HepG2 (cell line): ENCODE measurements around the gene CLDN7. TPM values are rescaled to one million over a fixed set of nuclear protein-coding genes. Genes with fewer than 3 reads are reported as not detected.

Experiments used
- DNMT3B ChIP-seq: conservative IDR thresholded peaks from 2 replicates; pipeline ENCODE4 v1.6.1; 2016; ENCODE audit warnings: missing biosample characterization, control low read depth
- ELF1 ChIP-seq: sonication (generic); formaldehyde crosslinking; IDR thresholded peaks from 2 replicates; pipeline ENCODE4 v1.4.0; 2020; ENCODE audit warnings: missing genetic modification reagents
- HNRNPLL ChIP-seq: fragments of 200-400 bp; formaldehyde crosslinking; IDR thresholded peaks from 2 replicates; pipeline ENCODE4 v1.6.1; 2017; ENCODE audit warnings: mild to moderate bottlenecking, low read depth, low read length; ENCODE audit not compliant: poor library complexity, severe bottlenecking
- HOXA3 ChIP-seq: sonication (generic); formaldehyde crosslinking; IDR thresholded peaks from 2 replicates; pipeline ENCODE4 v1.5.0; 2020; ENCODE audit warnings: missing genetic modification reagents
- KLF16 ChIP-seq, 2 experiments: sonication (generic) in 1 of 2; formaldehyde crosslinking in 1 of 2; IDR thresholded peaks; 2 replicates each; pipeline versions ENCODE4 v1.6.1 to v1.8.0; 2016 to 2023; ENCODE audit warnings: missing genetic modification reagents in 2 of 2, missing compliant biosample characterization in 1 of 2
- MED8 ChIP-seq: sonication (generic); formaldehyde crosslinking; IDR thresholded peaks from 2 replicates; pipeline ENCODE4 v1.8.1; 2023; ENCODE audit warnings: mild to moderate bottlenecking, missing genetic modification reagents; ENCODE audit not compliant: insufficient replicate concordance
- NR1H2 ChIP-seq: sonication (generic); formaldehyde crosslinking; IDR thresholded peaks from 2 replicates; pipeline ENCODE4 v1.8.1; 2022; ENCODE audit warnings: low read depth, missing genetic modification reagents, borderline replicate concordance
- NRL ChIP-seq: sonication (generic); formaldehyde crosslinking; IDR thresholded peaks from 2 replicates; pipeline ENCODE4 v1.5.0; 2020; ENCODE audit warnings: missing genetic modification reagents, mild to moderate bottlenecking, moderate library complexity, borderline replicate concordance
- PAWR ChIP-seq: sonication (generic); formaldehyde crosslinking; IDR thresholded peaks from 2 replicates; pipeline ENCODE4 v1.4.0; 2020; ENCODE audit warnings: missing genetic modification reagents, mild to moderate bottlenecking, borderline replicate concordance
- RBFOX2 ChIP-seq: fragments of 200-400 bp; formaldehyde crosslinking; IDR thresholded peaks from 2 replicates; pipeline ENCODE4 v1.6.1; 2017; ENCODE audit warnings: low read depth, mild to moderate bottlenecking, low read length
- SALL2 ChIP-seq: sonication (generic); formaldehyde crosslinking; IDR thresholded peaks from 2 replicates; pipeline ENCODE4 v1.8.1; 2023; ENCODE audit warnings: mild to moderate bottlenecking, missing genetic modification reagents, inconsistent platforms
- SPEN ChIP-seq: sonication (generic); formaldehyde crosslinking; IDR thresholded peaks from 2 replicates; pipeline ENCODE4 v1.5.1; 2020; ENCODE audit warnings: low read depth, mild to moderate bottlenecking, missing genetic modification reagents
- TSC22D2 ChIP-seq: sonication (generic); formaldehyde crosslinking; IDR thresholded peaks from 2 replicates; pipeline ENCODE4 v1.5.1; 2020; ENCODE audit warnings: missing genetic modification reagents, mild to moderate bottlenecking, borderline replicate concordance
- YY1 ChIP-seq: IDR thresholded peaks from 2 replicates; pipeline ENCODE4 v1.6.1; 2011; ENCODE audit warnings: low read length, low read depth, moderate library complexity, mild to moderate bottlenecking; ENCODE audit not compliant: insufficient read depth, insufficient replicate concordance
- ZNF143 ChIP-seq: sonication (generic); formaldehyde crosslinking; IDR thresholded peaks from 2 replicates; pipeline ENCODE4 v1.4.0; 2020; ENCODE audit warnings: missing genetic modification reagents
- ZNF205 ChIP-seq: IDR thresholded peaks from 2 replicates; pipeline ENCODE4 v1.6.1; 2018; ENCODE audit warnings: missing biosample characterization, missing genetic modification reagents
- ZNF263 ChIP-seq: sonication (generic); formaldehyde crosslinking; IDR thresholded peaks from 2 replicates; pipeline ENCODE4 v1.4.0; 2020; ENCODE audit warnings: missing genetic modification reagents
- ZNF292 ChIP-seq: sonication (generic); formaldehyde crosslinking; IDR thresholded peaks from 2 replicates; pipeline ENCODE4 v1.8.1; 2022; ENCODE audit warnings: mild to moderate bottlenecking, low read depth, missing genetic modification reagents, borderline replicate concordance
- ZNF564 ChIP-seq: sonication (generic); formaldehyde crosslinking; IDR thresholded peaks from 2 replicates; pipeline ENCODE4 v1.8.1; 2023; ENCODE audit warnings: mild to moderate bottlenecking, missing genetic modification reagents
- ZSCAN25 ChIP-seq: sonication (generic); formaldehyde crosslinking; IDR thresholded peaks from 2 replicates; pipeline ENCODE4 v1.8.0; 2022; ENCODE audit warnings: mild to moderate bottlenecking, missing genetic modification reagents
- polyA plus RNA-seq, 8 experiments: library from polyadenylated mRNA; depleted of rRNA in 3 of 8; stranded (reverse) in 7 of 8; unstranded in 1 of 8; fragments of >200 nt; fragmentation: Illumina TruSeq in 4 of 8; extraction: Trizol in 4 of 8; gene quantifications; 2 replicates each; pipeline versions ENCODE4 v1.2.1 to v1.2.3, GENCODE V29; 2011 to 2016; ENCODE audit warnings: low read depth in 4 of 8, missing spikeins in 1 of 8, mixed read lengths in 1 of 8; ENCODE audit not compliant: insufficient read depth in 1 of 8
- total RNA-seq, 5 experiments: library from RNA; depleted of rRNA; stranded (reverse); fragments of >200 nt; fragmentation: Illumina TruSeq; extraction: Trizol; gene quantifications; 2 replicates each; pipeline ENCODE4 v1.2.3, GENCODE V29; 2016; ENCODE audit warnings: low read depth in 1 of 5
- TF ChIP-seq, protein P1 (sequence below): sonication (generic); formaldehyde crosslinking; IDR thresholded peaks from 2 replicates; pipeline ENCODE4 v1.8.1; 2023; ENCODE audit warnings: mild to moderate bottlenecking, missing genetic modification reagents
- TF ChIP-seq, protein P2 (sequence below): sonication (generic); formaldehyde crosslinking; IDR thresholded peaks from 2 replicates; pipeline ENCODE4 v1.4.0; 2020; ENCODE audit warnings: mild to moderate bottlenecking, missing genetic modification reagents
- TF ChIP-seq, protein P3 (sequence below), 2 experiments: fragments of 450-650 bp in 1 of 2; sonication (generic) in 1 of 2; formaldehyde crosslinking; IDR thresholded peaks; 2 replicates each; pipeline versions ENCODE4 v1.5.0 to v1.8.0; 2020 to 2022; ENCODE audit warnings: mild to moderate bottlenecking in 1 of 2, missing genetic modification reagents in 1 of 2
- TF ChIP-seq, protein P4 (sequence below): sonication (generic); formaldehyde crosslinking; IDR thresholded peaks from 2 replicates; pipeline ENCODE4 v1.4.0; 2020; ENCODE audit warnings: missing genetic modification reagents, borderline replicate concordance

The CLDN7 gene
- total and polyA plus RNA-seq, 2 of the 13 experiments (the other 11 are each of a cell fraction or from before 2014, with no cell fraction given), result not detected

DNA sequence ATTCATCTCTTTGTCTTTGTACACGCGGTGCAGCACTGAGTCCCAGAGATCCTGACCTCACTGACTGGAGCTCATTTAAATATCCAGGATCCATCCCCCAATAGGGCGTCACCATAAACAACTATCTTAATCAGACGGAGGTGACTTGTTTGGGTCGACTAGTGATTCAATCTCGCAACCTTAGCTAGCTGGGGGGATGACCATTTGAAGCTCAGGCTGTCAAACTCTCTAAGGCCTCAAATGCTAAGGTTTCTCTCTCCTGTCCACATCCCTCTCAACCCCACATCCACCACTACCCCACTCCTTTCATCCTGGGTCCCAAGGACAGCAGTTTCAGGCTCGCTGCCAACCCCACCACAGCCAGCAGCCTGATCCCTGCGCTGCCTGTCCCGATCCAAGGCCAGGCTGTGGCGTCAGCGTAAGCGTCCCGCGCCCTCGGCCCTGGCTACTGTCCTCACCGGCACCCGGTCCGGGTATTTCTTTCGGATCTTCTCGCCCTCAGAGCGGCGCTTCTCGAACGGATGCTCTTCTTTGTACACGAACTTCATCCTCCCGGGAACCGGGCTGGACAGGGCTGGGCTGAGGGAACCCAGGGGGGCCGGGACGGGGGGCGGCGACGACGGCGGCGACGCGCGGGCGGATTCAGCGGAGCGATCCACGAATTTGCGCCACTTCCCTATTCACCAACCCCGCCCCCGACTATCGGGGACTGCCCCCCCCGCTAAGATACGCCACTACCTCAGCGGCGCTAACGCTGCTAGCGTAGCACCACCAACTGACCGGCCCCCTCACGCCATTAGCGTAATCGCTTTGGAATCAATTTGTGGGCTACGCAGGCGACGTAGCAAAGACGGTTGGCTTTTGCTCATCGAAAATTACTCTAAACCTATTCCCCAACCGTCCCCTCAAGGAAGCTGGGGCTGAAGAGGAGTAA lies 20.2 kb downstream of the CLDN7 start, which contains the start of gene GABARAP (continued):
- TF ChIP-seq NR1H2 (0 out of 2 replicates have a peak, but pooled peaks have one; percentile 64), SALL2 (CRISPR knock-in tag) (no peak), HNRNPLL (peak; percentile 99), ZSCAN25 (CRISPR knock-in tag) (0 out of 2 replicates have a peak, but pooled peaks have one; percentile 34), KLF16 (CRISPR knock-in tag; IDR thresholded peaks at IDR 0.05) (0 out of 4 replicates have a peak, but pooled peaks of 1 of the 2 experiments have one; percentile 8), YY1 (peak; percentile 30), MED8 (CRISPR knock-in tag) (peak; percentile 39), NRL (peak; percentile 76; the same call in 1 of the 2 replicates), ZNF263 (CRISPR knock-in tag) (no peak), PAWR (no peak), ZNF143 (CRISPR knock-in tag) (peak; percentile 10; the same call in 1 of the 2 replicates), ZNF564 (CRISPR knock-in tag) (peak; percentile 44; the same call in 1 of the 2 replicates), TSC22D2 (CRISPR knock-in tag) (0 out of 2 replicates have a peak, but pooled peaks have one; percentile 12), ZNF292 (CRISPR knock-in tag) (no peak), SPEN (peak; percentile 41; the same call in 1 of the 2 replicates), ZNF205 (CRISPR knock-in tag) (no peak), RBFOX2 (peak; percentile 72), HOXA3 (CRISPR knock-in tag) (0 out of 2 replicates have a peak, but pooled peaks have one; percentile 45), DNMT3B (CRISPR knock-in tag) (no peak), ELF1 (CRISPR knock-in tag) (peak; percentile 72)
- TF ChIP-seq, protein P1, sequence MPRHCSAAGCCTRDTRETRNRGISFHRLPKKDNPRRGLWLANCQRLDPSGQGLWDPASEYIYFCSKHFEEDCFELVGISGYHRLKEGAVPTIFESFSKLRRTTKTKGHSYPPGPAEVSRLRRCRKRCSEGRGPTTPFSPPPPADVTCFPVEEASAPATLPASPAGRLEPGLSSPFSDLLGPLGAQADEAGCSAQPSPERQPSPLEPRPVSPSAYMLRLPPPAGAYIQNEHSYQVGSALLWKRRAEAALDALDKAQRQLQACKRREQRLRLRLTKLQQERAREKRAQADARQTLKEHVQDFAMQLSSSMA (CRISPR knock-in tag), result no peak
- TF ChIP-seq, protein P2, sequence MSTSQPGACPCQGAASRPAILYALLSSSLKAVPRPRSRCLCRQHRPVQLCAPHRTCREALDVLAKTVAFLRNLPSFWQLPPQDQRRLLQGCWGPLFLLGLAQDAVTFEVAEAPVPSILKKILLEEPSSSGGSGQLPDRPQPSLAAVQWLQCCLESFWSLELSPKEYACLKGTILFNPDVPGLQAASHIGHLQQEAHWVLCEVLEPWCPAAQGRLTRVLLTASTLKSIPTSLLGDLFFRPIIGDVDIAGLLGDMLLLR, result peak; percentile 45; the same call in 1 of the 2 replicates
- TF ChIP-seq, protein P3, sequence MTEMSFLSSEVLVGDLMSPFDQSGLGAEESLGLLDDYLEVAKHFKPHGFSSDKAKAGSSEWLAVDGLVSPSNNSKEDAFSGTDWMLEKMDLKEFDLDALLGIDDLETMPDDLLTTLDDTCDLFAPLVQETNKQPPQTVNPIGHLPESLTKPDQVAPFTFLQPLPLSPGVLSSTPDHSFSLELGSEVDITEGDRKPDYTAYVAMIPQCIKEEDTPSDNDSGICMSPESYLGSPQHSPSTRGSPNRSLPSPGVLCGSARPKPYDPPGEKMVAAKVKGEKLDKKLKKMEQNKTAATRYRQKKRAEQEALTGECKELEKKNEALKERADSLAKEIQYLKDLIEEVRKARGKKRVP (CRISPR knock-in tag; IDR thresholded peaks at IDR 0.05), result peak in 1 of 2 experiments; percentile 16; a peak in 1 of 4 replicates
- TF ChIP-seq, protein P4, sequence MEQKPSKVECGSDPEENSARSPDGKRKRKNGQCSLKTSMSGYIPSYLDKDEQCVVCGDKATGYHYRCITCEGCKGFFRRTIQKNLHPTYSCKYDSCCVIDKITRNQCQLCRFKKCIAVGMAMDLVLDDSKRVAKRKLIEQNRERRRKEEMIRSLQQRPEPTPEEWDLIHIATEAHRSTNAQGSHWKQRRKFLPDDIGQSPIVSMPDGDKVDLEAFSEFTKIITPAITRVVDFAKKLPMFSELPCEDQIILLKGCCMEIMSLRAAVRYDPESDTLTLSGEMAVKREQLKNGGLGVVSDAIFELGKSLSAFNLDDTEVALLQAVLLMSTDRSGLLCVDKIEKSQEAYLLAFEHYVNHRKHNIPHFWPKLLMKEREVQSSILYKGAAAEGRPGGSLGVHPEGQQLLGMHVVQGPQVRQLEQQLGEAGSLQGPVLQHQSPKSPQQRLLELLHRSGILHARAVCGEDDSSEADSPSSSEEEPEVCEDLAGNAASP (CRISPR knock-in tag), result 0 out of 2 replicates have a peak, but pooled peaks have one; percentile 12
